Activated naive CD4-positive, alpha-beta T cell treated with anti-CD3 and anti-CD28 coated beads, Interleukin-2, amount 50 U/mL, for 16 hours (primary cell): ENCODE measurements around the gene BUD23.
A peak's percentile ranks its signal among the peaks of the same experiment; 100 is the strongest.
"Not testable (repeated sequence)": the region's sequence is repeated elsewhere in the genome, so short reads cannot be mapped to it uniquely, and the experiment has no call there.

Experiments used
- DNase-seq: peaks from one replicate; pipeline ENCODE4 v3.0.0-alpha.2; 2020

BUD23 gene

GRCh38 chr7:73683056-73683787 is at the start of gene BUD23, which contains the start of gene DNAJC30:
BUD23 (plus strand) TSS chr7:73683597; CDS start chr7:73683626, 29 bp downstream.
DNAJC30 (minus strand) TSS chr7:73683453; CDS start chr7:73683423, 30 bp downstream.
- DNase-seq: peak; percentile 95

GRCh38 chr7:73633844-73634243 is 49.6 kb upstream of the BUD23 start:
- DNase-seq: no peak

DNA sequence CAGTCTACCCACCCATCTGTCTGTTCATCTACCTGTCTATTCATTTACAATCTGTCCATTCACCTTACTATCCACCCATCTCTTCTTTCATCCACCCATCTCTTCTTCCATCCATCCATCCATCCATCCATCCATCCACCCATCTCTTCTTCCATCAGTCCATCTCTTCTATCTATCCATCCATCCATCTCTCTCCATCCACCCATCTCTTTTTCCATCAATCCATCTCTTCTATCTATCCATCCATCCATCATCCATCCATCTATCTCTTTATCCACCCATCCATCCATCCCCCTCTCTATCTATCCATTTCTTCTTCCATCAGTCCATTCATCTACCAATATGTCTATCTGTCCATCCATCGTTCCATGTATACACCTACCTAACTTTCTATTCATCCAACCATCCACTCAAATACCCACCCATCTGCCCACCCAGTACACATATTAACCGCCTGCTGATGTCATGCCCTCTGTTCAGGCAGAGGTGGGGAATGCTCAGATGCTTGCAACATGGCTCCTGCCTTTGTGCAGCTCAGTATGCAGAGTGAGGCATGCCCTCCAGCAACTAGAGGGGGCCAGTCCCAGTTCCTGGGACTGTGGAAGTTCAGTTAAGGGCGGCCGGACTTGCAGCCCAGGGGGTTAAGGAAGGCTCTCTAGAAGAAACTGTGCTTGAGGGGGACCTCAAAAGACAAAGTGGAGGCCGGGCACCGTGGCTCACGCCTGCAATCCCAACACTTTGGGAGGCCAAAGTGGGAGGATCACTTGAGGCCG is 47.8 kb upstream of the BUD23 start:
- DNase-seq: no peak

- no peak for DNase-seq
These were observed 44.5 kb upstream of the BUD23 start for GRCh38 chr7:73638911-73639310.

DNA sequence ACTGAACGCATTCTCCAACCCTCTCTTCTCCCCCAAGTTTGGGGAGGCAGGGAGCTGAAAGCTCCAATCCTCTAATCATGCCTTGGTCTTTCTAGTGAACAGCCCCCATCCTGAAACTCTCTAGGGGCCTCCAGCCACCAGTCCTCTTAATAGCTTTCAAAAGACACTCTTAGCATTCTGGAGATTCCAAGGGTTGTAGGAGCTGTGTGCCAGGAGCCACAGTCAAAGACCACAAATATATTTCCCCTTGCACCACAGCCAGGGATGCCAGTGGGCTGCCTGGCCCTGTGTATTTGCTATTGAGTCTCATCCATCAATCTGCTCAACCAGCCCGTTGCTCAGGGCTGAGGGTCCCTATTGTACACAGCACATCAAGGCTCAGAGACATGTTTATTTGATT is 40.6 kb upstream of the BUD23 start:
- DNase-seq: no peak

GRCh38 chr7:73644688-73645286 is 38.6 kb upstream of the BUD23 start:
- no peak for DNase-seq

DNA sequence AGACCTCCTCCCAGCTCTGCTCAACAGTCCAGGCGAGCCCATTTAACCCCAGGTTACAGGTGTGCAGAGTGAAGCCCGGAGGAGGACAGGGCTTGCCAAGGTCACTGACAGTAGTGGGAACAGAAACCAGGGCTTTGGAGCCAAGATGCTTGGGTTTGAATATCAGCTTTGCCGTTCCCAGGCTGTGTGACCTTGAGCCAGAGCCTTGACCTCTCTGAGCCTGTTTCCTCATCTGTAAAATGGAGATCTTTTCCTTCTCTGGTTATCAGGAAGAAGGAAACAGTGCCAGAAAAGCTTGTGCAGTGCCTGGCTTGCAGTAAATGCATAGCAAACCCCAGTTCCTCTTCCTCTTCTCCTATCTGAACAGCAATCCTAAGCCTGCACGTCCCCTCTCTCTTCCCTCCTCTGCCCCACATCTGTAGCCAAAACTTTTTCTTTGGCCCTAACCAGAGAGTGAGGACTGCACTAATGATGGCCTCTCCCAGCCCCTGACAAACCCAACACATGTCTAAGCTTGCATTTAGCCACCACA is 37.7 kb upstream of the BUD23 start:
- DNase-seq: no peak

DNA sequence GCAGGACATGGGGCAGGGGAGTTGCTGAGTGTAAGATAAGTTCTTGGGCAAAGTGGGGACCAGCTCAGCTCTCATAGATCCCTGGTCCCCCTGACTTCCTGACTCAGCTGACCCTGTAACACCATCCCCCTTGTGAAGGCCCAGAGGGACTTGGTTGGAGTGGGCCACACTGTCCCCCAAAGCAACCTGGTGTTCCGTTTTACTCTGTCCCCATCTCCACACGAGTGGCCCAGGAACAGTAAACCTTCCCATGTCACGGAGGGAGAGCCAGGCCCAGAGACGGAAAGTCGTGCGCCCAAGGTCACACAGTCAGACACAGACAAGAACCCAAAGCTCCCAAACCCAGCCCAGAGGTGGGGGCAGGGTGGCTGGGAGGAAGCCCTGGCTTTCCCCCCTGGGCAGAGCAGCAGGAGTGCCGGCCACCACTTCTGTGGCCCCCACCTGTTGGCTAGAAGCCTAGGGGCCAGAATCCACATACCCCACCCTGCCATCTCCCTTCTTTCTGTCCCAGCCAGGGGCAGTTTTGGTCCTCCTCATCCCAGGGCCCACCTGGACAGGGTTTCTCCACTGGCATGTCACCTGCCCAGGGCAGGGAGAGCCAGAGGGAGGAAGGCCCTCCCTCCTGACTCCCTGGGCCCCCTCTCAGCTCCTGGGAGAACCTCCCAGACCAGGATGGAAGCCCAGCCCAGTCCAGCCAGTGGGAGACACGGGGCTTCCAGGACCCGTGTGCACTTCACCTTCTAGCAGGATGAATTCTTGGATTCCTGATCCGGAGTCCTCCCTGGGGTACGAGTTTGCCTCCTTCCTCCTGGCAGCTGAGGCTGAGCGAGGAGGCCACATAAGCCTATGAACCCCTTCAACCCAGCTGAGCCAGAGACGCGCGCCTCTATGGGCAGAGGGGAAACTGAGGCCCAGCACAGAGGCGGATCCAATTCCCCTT is 36.3 kb upstream of the BUD23 start:
- DNase-seq: no peak

- DNase-seq: peak; percentile 40
These were observed 35.4 kb upstream of the BUD23 start for GRCh38 chr7:73647725-73648592.

- no peak for DNase-seq
These were observed 34.6 kb upstream of the BUD23 start for GRCh38 chr7:73648593-73649332.

DNA sequence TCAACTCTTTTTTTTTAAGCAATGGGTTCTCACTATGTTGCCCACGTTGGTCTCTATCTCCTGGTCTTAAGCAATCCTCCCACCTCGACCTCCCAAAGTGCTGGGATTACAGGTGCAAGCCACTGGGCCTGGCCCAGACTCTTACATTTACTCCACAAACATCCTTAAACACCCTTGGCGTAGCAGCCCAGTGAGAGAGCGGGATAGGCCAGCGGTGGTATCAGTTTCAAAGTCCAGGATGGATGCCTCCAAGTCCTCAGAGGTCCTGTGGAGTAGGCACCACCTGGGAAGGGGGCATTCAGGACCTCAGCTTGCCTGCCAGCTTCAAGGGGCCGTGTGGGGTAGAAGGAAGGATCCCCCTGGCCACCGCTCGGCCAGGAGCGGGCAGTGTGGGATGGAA is 33.8 kb upstream of the BUD23 start:
- DNase-seq: no peak

DNA sequence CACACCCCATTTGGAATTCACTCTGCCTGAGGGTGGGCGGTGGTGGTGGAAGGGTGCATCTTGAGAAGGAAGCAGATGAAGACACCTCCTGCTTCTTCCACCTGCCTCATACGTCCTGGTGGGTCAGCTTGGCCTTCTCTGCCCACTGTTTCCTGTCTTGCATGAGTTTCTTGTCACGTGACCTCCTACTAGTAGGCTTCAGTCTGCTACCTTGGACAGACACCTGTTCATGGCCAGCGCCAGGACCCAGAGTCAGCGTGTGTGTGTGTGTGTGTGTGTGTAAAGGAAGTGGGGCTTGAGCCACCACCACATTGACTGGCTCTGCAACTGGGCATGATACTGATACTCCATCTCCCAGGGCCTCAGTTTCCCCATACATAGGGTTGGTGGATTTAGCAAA is 32.9 kb upstream of the BUD23 start:
- no peak for DNase-seq

DNA sequence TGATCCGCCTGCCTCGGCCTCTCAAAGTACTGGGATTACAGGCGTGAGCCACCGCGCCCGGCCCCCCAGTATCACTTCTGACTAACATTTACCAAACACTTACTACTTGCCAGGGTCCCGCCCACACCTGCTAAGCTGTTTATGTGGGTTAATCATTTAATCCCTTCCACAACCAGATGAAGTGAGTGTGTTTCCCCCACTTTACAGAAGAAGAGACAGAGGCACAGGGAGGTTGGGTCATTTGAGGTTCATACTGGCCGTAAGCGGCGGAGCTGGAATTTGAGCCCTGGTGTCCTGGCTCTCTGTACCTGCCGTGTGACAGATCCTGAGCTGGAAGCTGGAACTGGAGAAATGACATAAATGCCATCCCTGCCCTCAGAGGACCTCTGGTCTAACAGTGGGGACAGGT is 30.9 kb upstream of the BUD23 start:
- no peak for DNase-seq

DNA sequence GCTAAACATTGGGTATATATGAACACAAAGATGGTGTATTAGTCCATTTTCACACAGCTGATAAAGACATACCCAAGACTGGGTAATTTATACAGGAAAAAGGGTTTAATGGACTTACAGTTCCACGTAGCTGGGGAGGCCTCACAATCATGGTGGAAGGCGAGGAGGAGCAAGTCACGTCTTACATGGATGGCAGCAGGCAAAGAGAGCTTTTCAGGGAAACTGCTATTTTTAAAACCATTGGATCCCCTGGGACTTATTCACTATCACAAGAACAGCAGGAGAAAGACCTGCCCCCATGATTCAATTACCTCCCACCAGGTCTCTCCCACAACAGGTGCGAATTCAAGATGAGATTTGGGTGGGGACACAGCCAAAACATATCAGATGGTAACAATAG is 28.1 kb upstream of the BUD23 start:
- DNase-seq: not testable (repeated sequence)

DNA sequence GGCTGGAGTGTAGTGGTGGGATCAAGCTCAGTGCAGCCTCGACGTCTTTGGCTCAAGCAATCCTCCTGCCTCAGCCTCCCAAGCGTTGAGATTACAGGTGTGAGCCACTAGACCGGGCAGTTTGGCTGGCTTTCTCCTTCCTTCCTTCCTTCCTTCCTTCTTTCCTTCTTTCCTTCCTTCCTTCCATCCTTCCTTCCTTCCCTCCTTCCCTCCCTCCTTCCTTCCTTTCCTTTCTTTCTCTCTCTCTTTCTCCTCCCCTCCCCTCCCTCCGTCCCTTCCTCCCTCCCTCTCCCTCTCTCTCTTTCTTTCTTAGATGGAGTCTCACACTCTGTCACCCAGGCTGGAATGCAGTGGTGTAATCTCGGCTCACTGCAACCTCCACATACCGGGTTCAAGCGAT is 23.4 kb upstream of the BUD23 start:
- no peak for DNase-seq

DNA sequence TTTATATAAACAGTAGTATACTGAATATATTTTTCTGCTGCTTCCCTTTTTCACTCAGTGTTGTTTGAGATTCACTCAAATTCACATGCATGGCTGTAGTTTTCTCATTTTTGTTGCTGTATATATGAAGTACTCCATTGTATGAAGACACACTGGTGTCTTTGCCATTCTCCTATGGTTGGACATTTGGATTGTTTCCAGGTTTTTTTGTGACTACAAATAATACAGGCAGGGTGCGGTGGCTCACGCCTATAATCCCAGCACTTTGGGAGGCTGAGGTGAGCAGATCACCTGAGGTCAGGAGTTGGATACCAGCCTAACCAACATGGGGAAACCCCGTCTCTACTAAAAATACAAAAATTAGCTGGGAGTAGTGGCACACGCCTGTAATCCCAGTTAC is 22.8 kb upstream of the BUD23 start:
- not testable (repeated sequence) for DNase-seq

- DNase-seq: no peak
These were observed 20.4 kb upstream of the BUD23 start for GRCh38 chr7:73663033-73663432.

- peak; percentile 92 for DNase-seq
These were observed 15.9 kb upstream of the BUD23 start, which contains the start of gene VPS37D for GRCh38 chr7:73667344-73668102. VPS37D (plus strand) TSS chr7:73667831; CDS start chr7:73667959, 128 bp downstream.

DNA sequence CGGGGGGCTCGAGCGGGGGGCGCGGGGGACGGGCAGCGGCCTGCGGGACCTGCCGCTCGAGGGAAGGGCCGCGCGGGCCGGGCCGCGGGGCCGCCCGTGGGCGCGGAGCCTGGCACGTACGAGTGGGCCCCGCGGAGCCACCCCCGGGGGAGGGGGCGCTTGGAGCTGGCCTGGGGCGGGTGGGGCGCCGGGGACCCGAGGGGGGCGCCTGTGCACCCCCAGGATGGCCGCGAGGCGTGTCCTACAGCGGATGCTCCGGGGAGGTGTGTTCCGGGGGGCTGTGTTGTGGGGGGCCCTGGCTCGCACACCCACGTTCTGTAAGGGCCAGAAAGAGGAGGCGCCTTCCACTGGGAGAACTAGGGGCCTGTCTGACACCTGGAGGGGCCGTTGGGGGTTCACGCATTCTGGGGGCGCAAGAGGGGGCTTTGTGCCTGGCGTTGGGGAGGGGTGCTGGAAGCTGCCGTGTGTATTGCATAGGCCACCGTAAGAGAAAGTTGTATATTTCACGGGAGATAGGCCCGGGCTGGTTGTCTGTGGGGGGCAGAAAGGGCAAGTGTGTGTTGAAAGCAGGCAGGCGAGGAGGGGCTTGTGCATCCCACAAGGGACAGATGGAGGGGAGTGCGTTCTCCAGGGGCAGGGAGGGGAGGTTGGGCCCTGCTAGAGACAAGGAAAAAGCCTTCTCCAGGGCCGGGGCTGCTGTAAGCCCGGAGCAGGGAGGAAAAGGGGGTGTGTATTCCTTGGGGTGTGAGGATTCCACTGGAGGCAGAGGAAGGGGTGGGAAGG is 15.1 kb upstream of the BUD23 start:
- DNase-seq: no peak
